ENCODE results near the gene HBM.

Gene HBM

GRCh38 chr16:177394-177822 is 11.6 kb downstream of the HBM start:
- Histone ChIP-seq H4K20me1 (ENCODE audit: insufficient read depth, low read length) (peaks cover 7% of the 10 kb centered on the region; the same call in 1 of the 2 replicates), H3K79me2 (ENCODE audit: insufficient read depth, low read length) (no peaks in the 10 kb centered on the region), H3K9ac (ENCODE audit: low read depth, low read length) (no peak overlapping the region), H3K4me2 (ENCODE audit: insufficient read depth, low read length) (no peak overlapping the region), H3K36me3 (ENCODE audit: insufficient read depth, low read length) (no peaks in the 10 kb centered on the region), H3K9me3 (ENCODE audit: insufficient read depth, low read length, severe bottlenecking) (no peaks in the 10 kb centered on the region), H3K27me3 (ENCODE audit: insufficient read depth, low read length, poor library complexity) (no peaks in the 10 kb centered on the region), H3K4me1 (ENCODE audit: insufficient read depth, low read length) (peaks cover 11% of the 10 kb centered on the region), H2AFZ (ENCODE audit: low read depth, low read length) (no peak overlapping the region), H3K27ac (ENCODE audit: low read length) (no peak overlapping the region), H3K4me3 (ENCODE audit: low read depth in 1 of 2, low read length in 2 of 2) (no peak overlapping the region)
- no peak for DNase-seq
- TF ChIP-seq CTCF (IDR thresholded peaks at IDR 0.05; ENCODE audit: borderline replicate concordance, extremely low read depth, low read length, poor library complexity, severe bottlenecking) (no peak), EZH2 (IDR thresholded peaks at IDR 0.05; ENCODE audit: borderline replicate concordance, low read depth, low read length, severe bottlenecking) (no peak)
- no peak for ATAC-seq (ENCODE audit: insufficient read depth, low read depth)

DNA sequence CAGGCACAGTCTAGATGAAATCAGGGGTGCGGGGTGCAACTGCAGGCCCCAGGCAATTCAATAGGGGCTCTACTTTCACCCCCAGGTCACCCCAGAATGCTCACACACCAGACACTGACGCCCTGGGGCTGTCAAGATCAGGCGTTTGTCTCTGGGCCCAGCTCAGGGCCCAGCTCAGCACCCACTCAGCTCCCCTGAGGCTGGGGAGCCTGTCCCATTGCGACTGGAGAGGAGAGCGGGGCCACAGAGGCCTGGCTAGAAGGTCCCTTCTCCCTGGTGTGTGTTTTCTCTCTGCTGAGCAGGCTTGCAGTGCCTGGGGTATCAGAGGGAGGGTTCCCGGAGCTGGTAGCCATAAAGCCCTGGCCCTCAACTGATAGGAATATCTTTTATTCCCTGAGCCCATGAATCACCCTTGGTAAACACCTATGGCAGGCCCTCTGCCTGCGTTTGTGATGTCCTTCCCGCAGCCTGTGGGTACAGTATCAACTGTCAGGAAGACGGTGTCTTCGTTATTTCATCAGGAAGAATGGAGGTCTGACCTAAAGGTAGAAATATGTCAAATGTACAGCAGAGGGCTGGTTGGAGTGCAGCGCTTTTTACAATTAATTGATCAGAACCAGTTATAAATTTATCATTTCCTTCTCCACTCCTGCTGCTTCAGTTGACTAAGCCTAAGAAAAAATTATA is 12.3 kb downstream of the HBM start:
- TF ChIP-seq EZH2 (IDR thresholded peaks at IDR 0.05; ENCODE audit: borderline replicate concordance, low read depth, low read length, severe bottlenecking): no peak
- TF ChIP-seq CTCF (IDR thresholded peaks at IDR 0.05; ENCODE audit: borderline replicate concordance, extremely low read depth, low read length, poor library complexity, severe bottlenecking): no peak
- Histone ChIP-seq H3K9me3 (ENCODE audit: insufficient read depth, low read length, severe bottlenecking) (no peaks in the 10 kb centered on the region), H2AFZ (ENCODE audit: low read depth, low read length) (no peak overlapping the region), H3K36me3 (ENCODE audit: insufficient read depth, low read length) (no peaks in the 10 kb centered on the region), H3K4me1 (ENCODE audit: insufficient read depth, low read length) (peaks cover 11% of the 10 kb centered on the region), H3K27ac (ENCODE audit: low read length) (no peak overlapping the region), H4K20me1 (ENCODE audit: insufficient read depth, low read length) (peaks cover 7% of the 10 kb centered on the region; the same call in 1 of the 2 replicates), H3K27me3 (ENCODE audit: insufficient read depth, low read length, poor library complexity) (no peaks in the 10 kb centered on the region), H3K9ac (ENCODE audit: low read depth, low read length) (no peak overlapping the region), H3K79me2 (ENCODE audit: insufficient read depth, low read length) (no peaks in the 10 kb centered on the region), H3K4me2 (ENCODE audit: insufficient read depth, low read length) (no peak overlapping the region), H3K4me3 (ENCODE audit: low read depth in 1 of 2, low read length in 2 of 2) (no peak overlapping the region)
- DNase-seq (no peak), ATAC-seq (ENCODE audit: insufficient read depth, low read depth) (no peak)

DNA sequence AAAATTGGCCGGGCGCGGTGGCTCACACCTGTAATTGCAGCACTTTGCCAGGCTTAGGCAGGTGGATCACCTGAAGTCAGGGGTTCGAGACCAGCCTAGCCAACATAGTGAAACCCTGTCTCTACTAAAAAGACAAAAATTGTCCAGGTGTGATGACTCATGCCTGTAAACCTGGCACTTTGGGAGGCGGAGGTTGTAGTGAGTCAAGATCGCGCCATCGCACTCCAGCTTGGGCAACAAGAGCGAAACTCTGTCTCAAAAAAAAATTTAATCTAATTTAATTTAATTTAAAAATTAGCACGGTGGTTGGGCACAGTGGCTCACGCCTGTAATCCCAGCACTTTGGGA is 12.9 kb downstream of the HBM start:
- Histone ChIP-seq H2AFZ (ENCODE audit: low read depth, low read length) (no peak overlapping the region), H3K9me3 (ENCODE audit: insufficient read depth, low read length, severe bottlenecking) (no peaks in the 10 kb centered on the region), H3K4me3 (ENCODE audit: low read depth in 1 of 2, low read length in 2 of 2) (no peak overlapping the region), H3K4me1 (ENCODE audit: insufficient read depth, low read length) (peaks cover 11% of the 10 kb centered on the region), H3K27me3 (ENCODE audit: insufficient read depth, low read length, poor library complexity) (no peaks in the 10 kb centered on the region), H3K9ac (ENCODE audit: low read depth, low read length) (no peak overlapping the region), H4K20me1 (ENCODE audit: insufficient read depth, low read length) (peaks cover 7% of the 10 kb centered on the region; the same call in 1 of the 2 replicates), H3K36me3 (ENCODE audit: insufficient read depth, low read length) (no peaks in the 10 kb centered on the region), H3K27ac (ENCODE audit: low read length) (no peak overlapping the region), H3K79me2 (ENCODE audit: insufficient read depth, low read length) (no peaks in the 10 kb centered on the region), H3K4me2 (ENCODE audit: insufficient read depth, low read length) (no peak overlapping the region)
- no peak for TF ChIP-seq EZH2 (IDR thresholded peaks at IDR 0.05; ENCODE audit: borderline replicate concordance, low read depth, low read length, severe bottlenecking)
- no peak for TF ChIP-seq CTCF (IDR thresholded peaks at IDR 0.05; ENCODE audit: borderline replicate concordance, extremely low read depth, low read length, poor library complexity, severe bottlenecking)
- no peak for ATAC-seq (ENCODE audit: insufficient read depth, low read depth)
- DNase-seq: no peak
